Hepatocyte (in vitro differentiated cells): ENCODE results near the gene PSMD2. TPM values are rescaled to one million over a fixed set of nuclear protein-coding genes. Genes with fewer than 3 reads are reported as not detected.

Source experiments
- DNase-seq: peaks from one replicate; pipeline ENCODE4 v3.0.0-alpha.2; 2016; ENCODE audit warnings: low spot score
- H2AFZ ChIP-seq: fragments of 200-600 bp; sonication (generic); 2 replicates; pipeline ENCODE4 v1.6.0; 2016; ENCODE audit warnings: antibody characterized with exemption, mild to moderate bottlenecking
- H3K27ac ChIP-seq: fragments of 200-600 bp; sonication (generic); 2 replicates; pipeline ENCODE4 v1.5.1; 2016; ENCODE audit warnings: mild to moderate bottlenecking
- H3K27me3 ChIP-seq: fragments of 200-600 bp; sonication (generic); 2 replicates; pipeline ENCODE4 v1.6.1; 2016
- H3K36me3 ChIP-seq: fragments of 200-600 bp; sonication (generic); replicated peaks from 2 replicates; pipeline ENCODE4 v1.5.1; 2016; ENCODE audit warnings: low read depth; ENCODE audit not compliant: insufficient read depth
- H3K4me1 ChIP-seq: fragments of 200-600 bp; sonication (generic); 2 replicates; pipeline ENCODE4 v1.5.1; 2016; ENCODE audit warnings: mild to moderate bottlenecking, moderate library complexity; ENCODE audit not compliant: insufficient read depth
- H3K4me2 ChIP-seq: fragments of 200-600 bp; sonication (generic); 2 replicates; pipeline ENCODE4 v1.6.0; 2016
- H3K4me3 ChIP-seq: fragments of 200-600 bp; sonication (generic); 2 replicates; pipeline ENCODE4 v1.5.1; 2016; ENCODE audit warnings: mild to moderate bottlenecking
- H3K79me2 ChIP-seq: fragments of 200-600 bp; sonication (generic); 2 replicates; pipeline ENCODE4 v1.6.0; 2017; ENCODE audit warnings: mild to moderate bottlenecking
- H3K9me2 ChIP-seq: fragments of 200-600 bp; sonication (generic); replicated peaks from 2 replicates; pipeline ENCODE4 v1.6.0; 2017; ENCODE audit warnings: mild to moderate bottlenecking; ENCODE audit not compliant: insufficient read depth
- H3K9me3 ChIP-seq: fragments of 200-600 bp; sonication (generic); 2 replicates; pipeline ENCODE4 v1.5.1; 2016; ENCODE audit warnings: low read depth, mild to moderate bottlenecking
- H4K20me1 ChIP-seq: fragments of 200-600 bp; sonication (generic); 2 replicates; pipeline ENCODE4 v1.6.0; 2016; ENCODE audit warnings: mild to moderate bottlenecking; ENCODE audit not compliant: insufficient read depth, poor library complexity, severe bottlenecking
- CTCF ChIP-seq: fragments of 200-600 bp; sonication (generic); IDR thresholded peaks from 2 replicates; pipeline ENCODE4 v1.5.1; 2016; ENCODE audit warnings: antibody characterized with exemption, mild to moderate bottlenecking; ENCODE audit not compliant: poor library complexity
- EZH2 ChIP-seq: fragments of 200-600 bp; sonication (generic); IDR thresholded peaks from 2 replicates; pipeline ENCODE4 v1.6.1; 2016; ENCODE audit warnings: antibody characterized with exemption, mild to moderate bottlenecking, borderline replicate concordance
- EZH2phosphoT487 ChIP-seq: fragments of 200-600 bp; sonication (generic); IDR thresholded peaks from one replicate; pipeline ENCODE4 v1.6.1; 2018; ENCODE audit warnings: antibody characterized with exemption, mild to moderate bottlenecking, low read depth, moderate library complexity; ENCODE audit not compliant: unreplicated experiment, severe bottlenecking
- WGBS: methylation state at CpG from one replicate; pipeline ENCODE4 v1.1.6; 2016; ENCODE audit warnings: low lambda C conversion rate; ENCODE audit errors: missing lambda C conversion rate; 5-methylcytosine and 5-hydroxymethylcytosine counted together
- polyA plus RNA-seq: library from polyadenylated mRNA; unstranded; fragments of >200 nt; fragmentation: Nextera tagmentation; extraction: Ambion mirVana; gene quantifications from 2 replicates; pipeline ENCODE4 v1.2.1, GENCODE V29; 2016
- total RNA-seq: library from RNA; depleted of rRNA; stranded (reverse); fragments of >200 nt; gene quantifications from 2 replicates; pipeline ENCODE4 v1.2.3, GENCODE V29; 2014

PSMD2 gene
- total and polyA plus RNA-seq, 2 experiments from 2014 or later, result 232 to 241 TPM

- Histone ChIP-seq H4K20me1 (peaks cover 31% of the 10 kb centered on the region), H3K9me3 (no peaks in the 10 kb centered on the region), H3K27ac (peak overlapping the region; percentile 100), H3K4me3 (peak overlapping the region; percentile 82), H3K9me2 (no peaks in the 10 kb centered on the region), H3K27me3 (no peaks in the 10 kb centered on the region), H3K36me3 (no peaks in the 10 kb centered on the region), H3K4me2 (peak overlapping the region; percentile 75), H2AFZ (peak overlapping the region; percentile 80), H3K4me1 (peaks cover 16% of the 10 kb centered on the region), H3K79me2 (peaks cover 34% of the 10 kb centered on the region)
- 65% methylated on average over 4 of the region's 4 CpGs for WGBS
- no peak for DNase-seq
- TF ChIP-seq CTCF, result no peak
- TF ChIP-seq EZH2, result no peak
These were observed 36.2 kb downstream of the PSMD2 start for GRCh38 chr3:184335291-184335660.

GRCh38 chr3:184335661-184336546 lies 36.9 kb downstream of the PSMD2 start:
- peaks cover 16% of the 10 kb centered on the region for H3K4me1 ChIP-seq
- WGBS, result under 1% methylated on average over 41 of the region's 77 CpGs
- peak overlapping the region; percentile 80 for H2AFZ ChIP-seq

GRCh38 chr3:184336547-184337398 lies 37.7 kb downstream of the PSMD2 start:
- DNase-seq, result peak; percentile 51
- Histone ChIP-seq H3K36me3 (no peaks in the 10 kb centered on the region), H3K9me3 (no peaks in the 10 kb centered on the region), H4K20me1 (peaks cover 20% of the 10 kb centered on the region), H3K4me1 (peaks cover 16% of the 10 kb centered on the region), H2AFZ (peak overlapping the region; percentile 80), H3K4me3 (peak overlapping the region; percentile 82), H3K27me3 (no peaks in the 10 kb centered on the region), H3K27ac (peak overlapping the region; percentile 100), H3K4me2 (peak overlapping the region; percentile 75), H3K79me2 (peaks cover 37% of the 10 kb centered on the region), H3K9me2 (no peaks in the 10 kb centered on the region)
- 44% methylated on average over 17 of the region's 17 CpGs for WGBS
- no peak for TF ChIP-seq EZH2phosphoT487
- no peak for TF ChIP-seq CTCF
- TF ChIP-seq EZH2, result no peak

More at GRCh38 chr3:184335661-184336546, 36.9 kb downstream of the PSMD2 start:
- Histone ChIP-seq H3K9me3 (no peaks in the 10 kb centered on the region), H4K20me1 (peaks cover 27% of the 10 kb centered on the region), H3K4me2 (peak overlapping the region; percentile 75), H3K27ac (peak overlapping the region; percentile 100), H3K36me3 (no peaks in the 10 kb centered on the region), H3K27me3 (no peaks in the 10 kb centered on the region), H3K4me3 (peak overlapping the region; percentile 82), H3K9me2 (no peaks in the 10 kb centered on the region), H3K79me2 (peaks cover 38% of the 10 kb centered on the region)
- TF ChIP-seq EZH2 (no peak), EZH2phosphoT487 (no peak), CTCF (no peak)
- DNase-seq, result peak; percentile 94
